ENCODE data around the gene CFAP126. TPM values are rescaled to one million over a fixed set of nuclear protein-coding genes. Genes with fewer than 3 reads are reported as not detected.
"Not testable (repeated sequence)": the region's sequence is repeated elsewhere in the genome, so short reads cannot be mapped to it uniquely, and the experiment has no call there.

Gene CFAP126
- not detected in 2 replicates for total RNA-seq

DNA sequence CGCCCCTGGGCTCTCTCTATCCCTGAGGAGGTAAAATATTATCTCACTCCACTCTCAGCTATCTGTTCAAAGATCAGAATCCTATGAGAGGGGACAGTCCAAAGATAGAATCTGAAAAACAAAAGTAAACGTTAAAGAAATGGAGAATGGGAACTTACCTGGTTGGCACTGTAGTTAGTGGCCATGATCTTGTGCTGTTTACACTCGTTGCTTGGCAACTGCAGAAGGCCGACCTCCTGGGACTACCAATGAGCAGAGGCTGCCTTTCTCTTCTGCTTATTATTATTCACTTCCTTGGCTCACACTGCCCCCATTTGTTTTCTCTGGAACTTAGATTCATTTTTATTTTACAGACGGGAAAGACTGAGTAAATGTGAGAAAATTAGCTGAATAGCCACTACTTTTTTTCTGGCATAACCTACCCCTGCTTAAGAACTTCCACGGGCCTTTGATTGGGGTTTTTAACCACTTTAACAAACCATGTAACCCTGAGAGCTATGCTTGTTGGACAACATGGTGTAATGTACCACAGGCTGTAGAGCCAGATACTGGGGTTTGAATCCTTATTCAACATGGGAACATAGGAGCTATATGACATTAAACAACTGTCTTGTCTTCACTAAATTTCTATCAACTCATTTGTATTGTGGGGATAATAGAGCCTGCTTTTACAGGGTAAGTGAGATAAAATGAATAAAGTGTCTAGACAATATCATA is at the start of gene CFAP126:
CFAP126 (minus strand) TSS at position 193 of the 717 bp plus-strand sequence; CDS start at position 185, 8 bp downstream.
- DNase-seq (ENCODE audit: low read depth), result peak; percentile 93

DNA sequence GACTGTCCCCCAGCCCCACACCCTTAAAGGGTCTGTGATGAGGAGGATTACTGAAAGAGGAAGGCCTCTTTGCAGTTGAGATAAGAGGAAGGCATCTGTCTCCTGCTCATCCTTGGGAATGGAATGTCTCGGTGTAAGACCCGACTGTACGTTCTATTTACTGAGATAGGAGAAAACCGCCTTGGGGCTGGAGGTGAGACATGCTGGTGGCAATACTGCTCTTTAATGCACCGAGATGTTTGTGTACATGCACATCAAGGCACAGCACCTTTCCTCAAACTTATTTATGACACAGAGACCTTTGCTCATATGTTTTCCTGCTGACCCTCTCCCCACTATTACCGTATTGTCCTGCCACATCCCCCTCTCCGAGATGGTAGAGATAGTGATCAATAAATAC is 45.4 kb upstream of the CFAP126 start:
- not testable (repeated sequence) for DNase-seq (ENCODE audit: low read depth)

- DNase-seq (ENCODE audit: low read depth), result not testable (repeated sequence)
Observed at GRCh38 chr1:161410636-161410970, 42.9 kb upstream of the CFAP126 start.

- DNase-seq (ENCODE audit: low read depth), result not testable (repeated sequence)
Observed at GRCh38 chr1:161409848-161410635, 42.4 kb upstream of the CFAP126 start.

- no peak for DNase-seq (ENCODE audit: low read depth)
Observed at GRCh38 chr1:161408429-161409052, 40.9 kb upstream of the CFAP126 start.

- no peak for DNase-seq (ENCODE audit: low read depth)
Observed at GRCh38 chr1:161407451-161407985, 39.8 kb upstream of the CFAP126 start.

DNA sequence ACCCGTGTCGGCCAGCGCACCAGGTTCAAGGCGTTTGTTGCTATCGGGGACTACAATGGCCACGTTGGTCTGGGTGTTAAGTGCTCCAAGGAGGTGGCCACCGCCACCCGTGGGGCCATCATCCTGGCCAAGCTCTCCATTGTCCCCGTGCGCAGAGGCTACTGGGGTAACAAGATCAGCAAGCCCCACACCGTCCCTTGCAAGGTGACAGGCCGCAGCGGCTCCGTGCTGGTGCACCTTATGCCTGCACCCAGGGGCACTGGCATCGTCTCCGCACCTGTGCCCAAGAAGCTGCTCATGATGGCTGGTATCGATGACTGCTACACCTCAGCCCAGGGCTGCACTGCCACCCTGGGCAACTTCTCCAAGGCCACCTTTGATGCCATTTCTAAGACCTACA is 38.9 kb upstream of the CFAP126 start:
- not testable (repeated sequence) for DNase-seq (ENCODE audit: low read depth)

GRCh38 chr1:161404051-161404597 is 36.4 kb upstream of the CFAP126 start:
- no peak for DNase-seq (ENCODE audit: low read depth)

DNA sequence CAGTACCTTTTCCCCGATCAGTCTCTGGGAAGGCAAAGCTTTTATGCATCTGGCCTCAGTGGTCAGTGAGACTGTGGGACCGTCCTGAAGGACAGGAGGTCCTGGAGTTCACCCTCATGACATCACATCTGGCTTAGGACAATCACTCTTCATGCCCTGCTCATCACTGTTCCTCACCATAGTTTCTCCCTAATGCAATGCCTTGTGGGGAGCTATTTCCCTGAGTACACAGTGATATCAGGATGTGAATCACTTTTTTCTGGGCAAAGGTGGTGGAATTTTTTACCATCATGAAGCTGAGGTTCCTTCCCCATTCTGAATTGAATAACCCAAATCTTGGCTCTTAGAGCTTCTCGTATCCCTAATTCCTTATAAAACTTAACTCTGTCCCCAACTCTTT is 34.8 kb upstream of the CFAP126 start:
- DNase-seq (ENCODE audit: low read depth), result no peak

DNA sequence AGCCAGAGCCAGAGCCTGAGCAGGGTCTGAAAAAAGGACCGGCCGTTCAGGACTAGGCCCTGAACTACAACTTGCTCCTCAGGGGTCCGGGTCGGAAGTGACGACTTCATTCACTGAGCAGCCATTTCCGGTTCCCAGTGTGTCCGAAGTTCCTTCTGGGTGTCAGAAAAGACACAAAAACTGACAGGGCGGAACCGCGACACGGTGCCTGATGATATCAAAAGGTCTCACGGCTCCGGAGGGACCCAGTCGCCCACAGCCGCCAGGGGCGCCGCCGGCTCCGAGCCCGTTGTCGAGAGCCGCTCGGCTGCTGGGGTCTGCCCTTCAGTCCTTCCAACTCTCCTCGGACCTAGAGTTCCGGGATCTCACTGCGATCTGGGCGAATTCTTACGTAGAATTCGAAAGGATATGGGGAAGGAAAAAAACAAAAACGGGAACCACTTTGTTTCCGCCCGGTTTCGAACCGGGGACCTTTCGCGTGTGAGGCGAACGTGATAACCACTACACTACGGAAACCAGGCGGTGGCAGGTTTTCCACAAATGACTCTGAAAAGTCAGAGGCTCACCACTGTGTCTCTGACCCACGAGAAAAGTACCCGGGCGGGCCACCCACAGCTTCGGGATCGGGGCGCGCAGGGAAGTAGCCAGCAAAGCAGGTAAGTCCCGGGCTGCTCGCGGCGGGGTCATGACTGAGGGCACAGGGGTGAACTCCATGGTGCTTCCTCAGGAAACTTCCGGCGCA is 31.8 kb upstream of the CFAP126 start:
- peak; percentile 82 for DNase-seq (ENCODE audit: low read depth)

- DNase-seq (ENCODE audit: low read depth), result no peak
Observed at GRCh38 chr1:161398900-161399256, 31.2 kb upstream of the CFAP126 start.

GRCh38 chr1:161397038-161397437 is 29.4 kb upstream of the CFAP126 start:
- DNase-seq (ENCODE audit: low read depth), result not testable (repeated sequence)

GRCh38 chr1:161393151-161393550 is 25.5 kb upstream of the CFAP126 start:
- DNase-seq (ENCODE audit: low read depth), result no peak

- no peak for DNase-seq (ENCODE audit: low read depth)
Observed at GRCh38 chr1:161391611-161392010, 23.9 kb upstream of the CFAP126 start.

GRCh38 chr1:161391136-161391535 is 23.5 kb upstream of the CFAP126 start:
- not testable (repeated sequence) for DNase-seq (ENCODE audit: low read depth)

DNA sequence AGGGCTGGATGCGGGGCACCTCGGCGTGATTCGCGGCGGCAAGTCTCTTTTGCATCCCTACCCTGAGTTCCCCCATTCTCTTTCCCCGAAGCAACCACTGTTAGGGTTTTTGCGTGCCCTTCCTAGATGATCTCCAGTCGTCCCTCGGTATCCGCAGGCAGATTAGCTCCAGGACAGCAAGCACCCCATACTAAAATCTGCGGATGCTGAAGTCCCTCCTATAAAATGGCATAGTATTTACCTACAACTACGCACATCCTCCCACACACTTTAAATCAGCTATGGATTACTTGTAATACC is 22.8 kb upstream of the CFAP126 start:
- DNase-seq (ENCODE audit: low read depth), result no peak

DNA sequence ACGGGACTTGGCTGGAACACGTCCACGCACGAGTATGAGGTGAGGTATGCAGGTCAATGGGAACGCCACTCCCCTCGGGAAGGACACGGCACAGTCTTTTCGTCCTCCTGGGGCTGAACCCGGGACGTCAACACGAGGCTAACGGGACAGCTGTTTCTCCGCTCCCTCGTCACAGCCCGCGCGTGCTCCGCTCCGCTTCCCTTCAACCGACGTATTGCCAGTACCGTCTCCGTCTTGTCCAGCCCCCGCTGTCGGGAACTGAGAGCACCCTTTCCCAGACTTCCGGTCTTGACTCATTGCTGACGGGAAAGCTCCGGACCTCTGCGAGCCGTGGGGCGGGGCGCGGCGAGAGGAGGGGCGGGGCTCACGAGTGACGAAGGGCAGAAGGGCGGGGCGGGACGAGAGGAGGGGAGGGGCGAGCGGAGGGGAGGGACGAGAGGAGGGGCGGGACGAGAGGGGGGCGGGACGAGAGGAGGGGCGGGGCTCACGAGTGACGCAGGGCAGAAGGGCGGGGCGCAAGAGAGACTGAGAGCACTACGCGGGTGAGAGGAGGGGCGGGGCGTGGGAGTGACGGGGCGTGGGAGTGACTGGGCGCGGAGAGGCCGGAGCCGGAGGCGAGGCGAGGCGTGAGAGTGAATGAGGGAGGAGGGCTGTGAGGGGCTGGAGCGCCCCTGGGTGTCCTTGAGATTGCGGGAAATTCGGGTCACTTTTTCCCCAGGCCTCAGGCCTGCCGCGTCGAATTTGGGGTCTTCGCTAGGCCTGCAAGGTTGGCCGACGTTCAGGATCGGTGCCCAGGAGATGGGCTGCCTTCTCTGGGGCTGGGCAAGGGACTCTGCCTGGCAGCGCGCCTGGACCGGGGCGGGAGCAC is 22.2 kb upstream of the CFAP126 start:
- peak; percentile 93 for DNase-seq (ENCODE audit: low read depth)

DNA sequence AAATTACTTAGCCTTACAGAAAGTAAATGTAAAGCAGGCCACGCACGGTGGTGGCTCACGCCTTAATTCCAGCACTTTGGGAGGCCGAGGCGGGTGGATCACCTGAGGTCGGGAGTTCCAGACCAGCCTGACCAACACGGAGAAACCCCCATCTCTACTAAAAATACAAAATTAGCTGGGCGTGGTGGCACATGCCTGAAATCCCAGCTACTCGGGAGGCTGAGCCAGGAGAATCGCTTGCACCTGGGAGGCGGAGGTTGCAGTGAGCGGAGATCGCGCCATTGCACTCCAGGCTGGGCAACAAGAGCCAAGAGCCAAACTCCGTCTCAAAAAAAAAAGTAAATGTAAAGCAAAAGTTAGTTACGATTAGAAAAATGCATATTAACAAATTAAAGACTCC is 21.5 kb upstream of the CFAP126 start:
- DNase-seq (ENCODE audit: low read depth), result not testable (repeated sequence)

DNA sequence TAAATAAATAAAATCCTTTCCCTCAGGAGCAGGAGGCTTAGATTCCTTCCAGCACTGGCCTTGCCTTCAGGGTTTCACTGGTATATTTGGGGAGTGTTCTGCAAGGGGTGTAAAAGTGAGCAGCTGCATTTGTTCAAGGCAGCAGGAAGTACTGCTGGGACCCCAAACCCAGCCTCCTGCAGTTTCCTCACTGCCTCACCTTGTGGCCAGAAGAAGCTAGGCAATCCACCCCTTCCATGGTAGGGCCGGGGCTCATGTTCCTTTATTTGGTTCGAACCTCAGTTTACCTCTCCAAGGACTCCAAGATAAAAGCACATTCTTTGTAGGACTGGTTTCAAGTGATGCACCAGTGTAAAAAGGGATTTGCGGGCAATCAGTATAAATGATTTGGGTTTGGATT is 21.0 kb upstream of the CFAP126 start:
- DNase-seq (ENCODE audit: low read depth), result no peak

DNA sequence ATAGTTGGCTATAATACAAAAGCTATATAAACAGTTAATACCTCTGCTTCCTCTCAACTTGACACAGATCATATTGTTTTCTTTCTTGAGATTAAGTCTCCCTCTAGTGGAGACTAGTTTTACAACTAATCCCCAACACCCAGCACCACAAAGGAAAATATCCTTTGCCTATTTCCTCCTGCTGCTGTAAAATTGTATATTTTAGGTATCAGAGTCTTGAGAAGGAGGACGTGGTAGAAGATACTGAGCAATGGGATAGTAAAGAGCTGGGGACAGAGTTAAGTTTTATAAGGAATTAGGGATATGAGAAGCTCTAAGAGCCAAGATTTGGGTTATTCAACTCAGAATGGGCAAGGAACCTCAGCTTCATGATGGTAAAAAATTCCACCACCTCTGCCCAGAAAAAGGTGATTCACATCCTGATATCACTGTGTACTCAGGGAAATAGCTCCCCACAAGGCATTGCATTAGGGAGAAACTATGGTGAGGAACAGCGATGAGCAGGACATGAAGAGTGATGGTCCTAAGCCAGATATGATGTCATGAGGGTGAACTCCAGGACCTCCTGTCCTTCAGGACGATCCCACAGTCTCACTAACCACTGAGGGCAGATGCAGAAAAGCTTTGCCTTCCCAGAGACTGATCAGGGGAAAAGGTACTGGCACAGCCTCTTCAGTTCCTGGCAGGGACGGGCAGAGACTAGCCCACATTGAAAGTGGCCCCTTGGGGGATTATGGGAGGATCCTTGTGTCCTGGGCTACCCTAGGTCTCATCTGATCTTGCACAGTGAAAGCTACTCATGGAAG is 14.7 kb upstream of the CFAP126 start:
- DNase-seq (ENCODE audit: low read depth), result peak; percentile 84
